Liver (tissue), 3 donors: ENCODE results near the gene RAB4A.

ENCODE experiments used
- CTCF ChIP-seq: fragments of 150-350 bp; IDR thresholded peaks from 2 replicates; pipeline ENCODE4 v1.5.1; 2017; ENCODE audit warnings: improper control_type of control experiment, low read depth, low read length; ENCODE audit not compliant: missing input control
- NR2F2 ChIP-seq: IDR thresholded peaks from 2 replicates; pipeline ENCODE4 v1.6.1; 2016; ENCODE audit warnings: antibody characterized with exemption
- RAD21 ChIP-seq, 2 donors: IDR thresholded peaks; 2 replicates each; pipeline ENCODE4 v1.6.1; 2016; ENCODE audit warnings: antibody characterized with exemption in 2 of 2, mild to moderate bottlenecking in 2 of 2
- donor health status: healthy.
- donor health status: healthy.

- TF ChIP-seq CTCF: no peak
- TF ChIP-seq RAD21 (IDR thresholded peaks at IDR 0.05): no peak
- no peak for TF ChIP-seq NR2F2
Observed at GRCh38 chr1:229303855-229304254, 32.9 kb downstream of the RAB4A start.
